BLaER1 treated with 17β-estradiol and CSF1 and Interleukin-3, amounts not matched to agents 10 nM and 100 nM (cell line): ENCODE results near the gene PRDX3.
"Not testable (repeated sequence)": the region's sequence is repeated elsewhere in the genome, so short reads cannot be mapped to it uniquely, and the experiment has no call there.

ENCODE experiments used
- H3K27ac ChIP-seq, 11 experiments: shearing (Covaris generic); formaldehyde crosslinking; 2 replicates each; pipeline ENCODE4 v1.8.1; 2022
- H3K27me3 ChIP-seq, 11 experiments: shearing (Covaris generic); formaldehyde crosslinking; 2 replicates each; pipeline ENCODE4 v1.8.1; 2022
- H3K36me3 ChIP-seq, 11 experiments: shearing (Covaris generic); formaldehyde crosslinking; 2 replicates each; pipeline ENCODE4 v1.8.1; 2022
- H3K4me1 ChIP-seq, 10 experiments: shearing (Covaris generic); formaldehyde crosslinking; 2 replicates each; pipeline ENCODE4 v1.8.1; 2022
- H3K4me2 ChIP-seq, 11 experiments: shearing (Covaris generic); formaldehyde crosslinking; 2 replicates each; pipeline ENCODE4 v1.8.1; 2022
- H3K4me3 ChIP-seq, 10 experiments: shearing (Covaris generic); formaldehyde crosslinking; 2 replicates each; pipeline ENCODE4 v1.8.1; 2022
- H3K9ac ChIP-seq, 11 experiments: shearing (Covaris generic); formaldehyde crosslinking; 2 replicates each; pipeline ENCODE4 v1.8.1; 2022
- H3K9me3 ChIP-seq, 11 experiments: shearing (Covaris generic); formaldehyde crosslinking; replicated peaks in 1 of 11; 2 replicates each; pipeline ENCODE4 v1.8.1; 2022
- H4K20me1 ChIP-seq, 11 experiments: shearing (Covaris generic); formaldehyde crosslinking; 2 replicates each; pipeline ENCODE4 v1.8.1; 2022
- Cebpa-rat ChIP-seq, 11 experiments: shearing (Covaris generic); IDR thresholded peaks; 2 replicates each; pipeline ENCODE4 v1.8.1; 2022

Gene PRDX3

GRCh38 chr10:119139464-119140067, 39.0 kb downstream of the PRDX3 start:
- H3K4me2 ChIP-seq = 0 out of 22 replicates have a peak overlapping the region, but pooled peaks of 1 of the 11 experiments have one; percentile 16
- no peak overlapping the region for H3K4me3 ChIP-seq
- peaks cover 0 to 39% (median 29%) of the 10 kb centered on the region in 10 experiments; a peak in 16 of 20 replicates for H3K4me1 ChIP-seq
- H3K27ac ChIP-seq = peak overlapping the region in 8 of 11 experiments; percentile 25 to 71 (median 58); a peak in 10 of 22 replicates
- H3K36me3 ChIP-seq = peaks cover 29 to 85% (median 65%) of the 10 kb centered on the region in 11 experiments
- H3K9me3 ChIP-seq = 0 out of 22 replicates have a peak, but pooled peaks cover 0 to 4% (median 0%) of the 10 kb centered on the region in 11 experiments
- no peaks in the 10 kb centered on the region for H3K27me3 ChIP-seq
- TF ChIP-seq Cebpa-rat (IDR thresholded peaks at IDR 0.05) = no peak
- peak overlapping the region in 3 of 11 experiments; percentile 34 to 51 (median 47); a peak in 2 of 22 replicates for H3K9ac ChIP-seq
- H4K20me1 ChIP-seq = no peaks in the 10 kb centered on the region

- Histone ChIP-seq H3K9me3 (0 out of 22 replicates have a peak, but pooled peaks cover 0 to 4% (median 0%) of the 10 kb centered on the region in 11 experiments), H3K36me3 (peaks cover 34 to 86% (median 65%) of the 10 kb centered on the region in 11 experiments), H3K4me2 (peak overlapping the region in 6 of 11 experiments; percentile 0 to 57 (median 25); a peak in 8 of 22 replicates), H4K20me1 (no peaks in the 10 kb centered on the region), H3K9ac (peak overlapping the region in 7 of 11 experiments; percentile 25 to 51 (median 34); a peak in 11 of 22 replicates), H3K27ac (peak overlapping the region in 9 of 11 experiments; percentile 25 to 71 (median 56); a peak in 16 of 22 replicates), H3K27me3 (no peaks in the 10 kb centered on the region), H3K4me3 (no peak overlapping the region), H3K4me1 (peaks cover 0 to 48% (median 36%) of the 10 kb centered on the region in 10 experiments; a peak in 16 of 20 replicates)
- TF ChIP-seq Cebpa-rat (IDR thresholded peaks at IDR 0.05) = no peak
These were observed 40.0 kb downstream of the PRDX3 start for GRCh38 chr10:119138346-119139306.

- H3K4me3 ChIP-seq, H3K27me3 ChIP-seq, H3K9me3 ChIP-seq, H4K20me1 ChIP-seq: not testable (repeated sequence)
- peak overlapping the region in 3 of 11 experiments; percentile 16 to 57 (median 31); a peak in 7 of 22 replicates for H3K4me2 ChIP-seq
- peak overlapping the region in 7 of 11 experiments; percentile 38 to 71 (median 60); a peak in 12 of 22 replicates for H3K27ac ChIP-seq
- H3K36me3 ChIP-seq = peaks cover 36 to 86% (median 65%) of the 10 kb centered on the region in 11 experiments
- peaks cover 0 to 56% (median 44%) of the 10 kb centered on the region in 10 experiments; a peak in 18 of 20 replicates for H3K4me1 ChIP-seq
- peak overlapping the region in 1 of 11 experiments; percentile 25; a peak in 1 of 22 replicates for H3K9ac ChIP-seq
These were observed 40.7 kb downstream of the PRDX3 start for GRCh38 chr10:119137878-119138277.

GRCh38 chr10:119136084-119136483, 42.5 kb downstream of the PRDX3 start:
- Histone ChIP-seq H3K9ac (peak overlapping the region in 9 of 11 experiments; percentile 14 to 67 (median 57); a peak in 10 of 22 replicates), H3K4me2 (peak overlapping the region in 8 of 11 experiments; percentile 50 to 70 (median 62); a peak in 15 of 22 replicates), H3K4me3 (0 out of 20 replicates have a peak overlapping the region, but pooled peaks of 1 of the 10 experiments have one; percentile 2), H3K9me3 (0 out of 22 replicates have a peak, but pooled peaks cover 0 to 4% (median 0%) of the 10 kb centered on the region in 11 experiments), H3K36me3 (peaks cover 42 to 75% (median 60%) of the 10 kb centered on the region in 11 experiments), H3K27me3 (no peaks in the 10 kb centered on the region), H4K20me1 (no peaks in the 10 kb centered on the region), H3K27ac (peak overlapping the region in 10 of 11 experiments; percentile 36 to 95 (median 91); a peak in 19 of 22 replicates), H3K4me1 (peaks cover 16 to 74% (median 62%) of the 10 kb centered on the region in 10 experiments)
- TF ChIP-seq Cebpa-rat (IDR thresholded peaks at IDR 0.05) = no peak

- Histone ChIP-seq H3K4me3 (no peak overlapping the region), H4K20me1 (no peaks in the 10 kb centered on the region), H3K27me3 (no peaks in the 10 kb centered on the region), H3K27ac (peak overlapping the region in 10 of 11 experiments; percentile 36 to 95 (median 91); a peak in 19 of 22 replicates), H3K9ac (peak overlapping the region in 8 of 11 experiments; percentile 19 to 67 (median 60); a peak in 11 of 22 replicates), H3K4me1 (peaks cover 22 to 80% (median 68%) of the 10 kb centered on the region in 10 experiments), H3K9me3 (0 out of 22 replicates have a peak, but pooled peaks cover 0 to 4% (median 0%) of the 10 kb centered on the region in 11 experiments), H3K36me3 (peaks cover 39 to 75% (median 59%) of the 10 kb centered on the region in 11 experiments), H3K4me2 (peak overlapping the region in 10 of 11 experiments; percentile 16 to 70 (median 62); a peak in 18 of 22 replicates)
- TF ChIP-seq Cebpa-rat (IDR thresholded peaks at IDR 0.05) = peak in 7 of 11 experiments; percentile 30 to 78 (median 61); a peak in 8 of 22 replicates
These were observed 43.1 kb downstream of the PRDX3 start for GRCh38 chr10:119135513-119135881.

- H3K36me3 ChIP-seq = peaks cover 43 to 75% (median 61%) of the 10 kb centered on the region in 11 experiments
- H3K27me3 ChIP-seq = no peaks in the 10 kb centered on the region
- H3K9me3 ChIP-seq = 0 out of 22 replicates have a peak, but pooled peaks cover 0 to 6% (median 0%) of the 10 kb centered on the region in 11 experiments
- TF ChIP-seq Cebpa-rat (IDR thresholded peaks at IDR 0.05) = no peak
- no peaks in the 10 kb centered on the region for H4K20me1 ChIP-seq
- H3K4me3 ChIP-seq = no peak overlapping the region
- peak overlapping the region in 9 of 11 experiments; percentile 81 to 95 (median 91); a peak in 18 of 22 replicates for H3K27ac ChIP-seq
- peak overlapping the region in 7 of 11 experiments; percentile 9 to 86 (median 65); a peak in 9 of 22 replicates for H3K4me2 ChIP-seq
- H3K9ac ChIP-seq = peak overlapping the region in 7 of 11 experiments; percentile 70 to 81 (median 80); a peak in 8 of 22 replicates
- peaks cover 25 to 86% (median 72%) of the 10 kb centered on the region in 10 experiments for H3K4me1 ChIP-seq
These were observed 44.7 kb downstream of the PRDX3 start for GRCh38 chr10:119133949-119134348.

- Histone ChIP-seq H3K27ac (peak overlapping the region in 10 of 11 experiments; percentile 55 to 95 (median 91); a peak in 19 of 22 replicates), H3K9me3 (0 out of 22 replicates have a peak, but pooled peaks cover 0 to 6% (median 0%) of the 10 kb centered on the region in 11 experiments), H3K4me1 (peaks cover 25 to 78% (median 65%) of the 10 kb centered on the region in 10 experiments), H3K36me3 (peaks cover 55 to 76% (median 68%) of the 10 kb centered on the region in 11 experiments), H3K27me3 (no peaks in the 10 kb centered on the region), H3K9ac (peak overlapping the region in 9 of 11 experiments; percentile 58 to 81 (median 79); a peak in 18 of 22 replicates), H3K4me2 (peak overlapping the region; percentile 57 to 90 (median 69); a peak in 20 of 22 replicates), H4K20me1 (no peaks in the 10 kb centered on the region), H3K4me3 (no peak overlapping the region; a peak in 1 of 20 replicates)
- no peak for TF ChIP-seq Cebpa-rat (IDR thresholded peaks at IDR 0.05)
These were observed 45.9 kb downstream of the PRDX3 start for GRCh38 chr10:119132521-119133345.
